ENCODE measurements around the gene PPP6C. TPM values are rescaled to one million over a fixed set of nuclear protein-coding genes. Genes with fewer than 3 reads are reported as not detected.
"Not testable (repeated sequence)": the region's sequence is repeated elsewhere in the genome, so short reads cannot be mapped to it uniquely, and the experiment has no call there.

The PPP6C gene
- total RNA-seq, 1 experiment from 2014 or later, result 22.7 TPM

- Mint-ChIP-seq H3K9me3 (ENCODE audit: low read depth, unreplicated experiment) (peaks cover 3% of the 10 kb centered on the region), H3K27ac (ENCODE audit: unreplicated experiment) (no peak overlapping the region), H3K4me3 (ENCODE audit: low read depth, unreplicated experiment) (no peak overlapping the region), H3K27me3 (ENCODE audit: unreplicated experiment) (no peaks in the 10 kb centered on the region), H3K4me1 (ENCODE audit: low read depth, unreplicated experiment) (peaks cover 14% of the 10 kb centered on the region), H3K36me3 (ENCODE audit: insufficient read depth, unreplicated experiment) (peaks cover 9% of the 10 kb centered on the region)
- intact Hi-C loops (cut with micrococcal nuclease; ENCODE audit: unreplicated experiment), result no loop called here
- no TSS peak for BruUV-seq (replicated peaks)
- DNase-seq, result no peak
- CTCF ChIA-PET, result no interaction called here
- TF ChIP-seq, protein P1, sequence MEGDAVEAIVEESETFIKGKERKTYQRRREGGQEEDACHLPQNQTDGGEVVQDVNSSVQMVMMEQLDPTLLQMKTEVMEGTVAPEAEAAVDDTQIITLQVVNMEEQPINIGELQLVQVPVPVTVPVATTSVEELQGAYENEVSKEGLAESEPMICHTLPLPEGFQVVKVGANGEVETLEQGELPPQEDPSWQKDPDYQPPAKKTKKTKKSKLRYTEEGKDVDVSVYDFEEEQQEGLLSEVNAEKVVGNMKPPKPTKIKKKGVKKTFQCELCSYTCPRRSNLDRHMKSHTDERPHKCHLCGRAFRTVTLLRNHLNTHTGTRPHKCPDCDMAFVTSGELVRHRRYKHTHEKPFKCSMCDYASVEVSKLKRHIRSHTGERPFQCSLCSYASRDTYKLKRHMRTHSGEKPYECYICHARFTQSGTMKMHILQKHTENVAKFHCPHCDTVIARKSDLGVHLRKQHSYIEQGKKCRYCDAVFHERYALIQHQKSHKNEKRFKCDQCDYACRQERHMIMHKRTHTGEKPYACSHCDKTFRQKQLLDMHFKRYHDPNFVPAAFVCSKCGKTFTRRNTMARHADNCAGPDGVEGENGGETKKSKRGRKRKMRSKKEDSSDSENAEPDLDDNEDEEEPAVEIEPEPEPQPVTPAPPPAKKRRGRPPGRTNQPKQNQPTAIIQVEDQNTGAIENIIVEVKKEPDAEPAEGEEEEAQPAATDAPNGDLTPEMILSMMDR (IDR thresholded peaks at IDR 0.05; ENCODE audit: unreplicated experiment), result no peak
Observed at GRCh38 chr9:125183561-125183960, 6.0 kb downstream of the PPP6C start.

DNA sequence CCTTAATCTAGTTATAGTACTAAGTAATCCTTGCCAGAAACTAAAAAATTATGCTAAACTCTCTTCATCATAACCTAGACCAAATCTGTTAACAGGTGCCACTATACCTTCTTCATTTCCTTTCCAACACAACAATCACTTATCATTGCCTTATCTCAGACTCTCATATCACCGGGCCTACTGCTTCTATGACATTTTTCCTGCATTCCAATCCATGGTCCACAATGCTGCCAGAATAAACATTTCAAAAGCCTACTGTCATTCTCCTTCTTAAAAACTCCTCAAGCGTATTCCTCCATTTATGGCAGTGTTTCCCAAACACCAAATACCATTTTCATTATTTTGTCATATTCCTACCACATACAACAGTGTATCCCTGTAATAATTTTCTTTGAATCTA, 6.5 kb downstream of the PPP6C start:
- intact Hi-C loops (cut with micrococcal nuclease; ENCODE audit: unreplicated experiment), result no loop called here
- no peak overlapping the region for H3K4me3 Mint-ChIP-seq (ENCODE audit: low read depth, unreplicated experiment)

DNA sequence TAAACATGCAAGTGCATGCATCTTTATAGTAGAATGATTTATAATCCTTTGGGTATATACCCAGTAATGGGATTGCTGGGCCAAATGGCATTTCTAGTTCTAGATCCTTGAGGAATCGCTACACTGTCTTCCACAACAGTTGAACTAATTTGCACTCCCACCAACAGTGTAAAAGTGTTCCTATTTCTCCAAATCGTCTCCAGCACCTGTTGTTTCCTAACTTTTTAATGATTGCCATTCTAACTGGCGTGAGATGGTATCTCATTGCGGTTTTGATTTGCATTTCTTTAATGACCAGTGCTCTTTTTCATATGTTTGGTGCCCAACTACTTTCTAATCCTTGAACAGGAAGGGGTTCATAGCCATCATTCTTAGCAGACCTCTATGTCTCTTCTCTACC, 7.8 kb downstream of the PPP6C start:
- peaks cover 14% of the 10 kb centered on the region for H3K4me1 Mint-ChIP-seq (ENCODE audit: low read depth, unreplicated experiment)
- H3K36me3 Mint-ChIP-seq (ENCODE audit: insufficient read depth, unreplicated experiment); DNase-seq; H3K27ac Mint-ChIP-seq (ENCODE audit: unreplicated experiment); H3K9me3 Mint-ChIP-seq (ENCODE audit: low read depth, unreplicated experiment); CTCF ChIA-PET; BruUV-seq (replicated peaks); H3K27me3 Mint-ChIP-seq (ENCODE audit: unreplicated experiment); H3K4me3 Mint-ChIP-seq (ENCODE audit: low read depth, unreplicated experiment); intact Hi-C loops (cut with micrococcal nuclease; ENCODE audit: unreplicated experiment): not testable (repeated sequence)

More for the DNA sequence above, 6.5 kb downstream of the PPP6C start:
- BruUV-seq (replicated peaks), result no TSS peak
- Mint-ChIP-seq H3K27me3 (ENCODE audit: unreplicated experiment) (no peaks in the 10 kb centered on the region), H3K4me1 (ENCODE audit: low read depth, unreplicated experiment) (peaks cover 14% of the 10 kb centered on the region), H3K9me3 (ENCODE audit: low read depth, unreplicated experiment) (peaks cover 3% of the 10 kb centered on the region), H3K36me3 (ENCODE audit: insufficient read depth, unreplicated experiment) (peaks cover 8% of the 10 kb centered on the region), H3K27ac (ENCODE audit: unreplicated experiment) (no peak overlapping the region)
- TF ChIP-seq, protein P1 (IDR thresholded peaks at IDR 0.05; ENCODE audit: unreplicated experiment), result no peak
- DNase-seq, result no peak
- CTCF ChIA-PET, result interaction anchor here (0.6 kb wide), 1 partner anchor 176 kb away, joined by 4 read pairs; no protein-coding TSS in a partner anchor

DNA sequence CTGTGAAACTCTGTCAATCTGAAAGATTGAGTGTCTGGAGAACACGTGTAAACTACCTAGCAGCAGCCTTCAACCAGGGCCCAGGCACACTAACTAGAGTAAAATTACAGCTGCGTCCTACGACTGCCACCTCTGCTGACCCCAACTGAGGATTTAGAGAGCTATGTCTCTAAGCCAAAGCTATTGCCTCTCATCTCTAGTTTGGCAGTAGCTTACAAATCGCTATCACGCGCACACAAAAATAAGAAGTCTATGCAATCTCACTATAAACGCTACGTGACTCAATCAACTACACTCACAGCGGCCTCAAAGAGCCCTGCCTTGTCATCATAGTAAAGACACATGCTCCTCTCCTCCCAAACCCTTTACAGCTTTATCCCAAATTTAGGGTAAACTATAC, 8.7 kb downstream of the PPP6C start:
- no TSS peak for BruUV-seq (replicated peaks)
- TF ChIP-seq, protein P1 (IDR thresholded peaks at IDR 0.05; ENCODE audit: unreplicated experiment), result no peak
- Mint-ChIP-seq H3K27me3 (ENCODE audit: unreplicated experiment) (no peaks in the 10 kb centered on the region), H3K27ac (ENCODE audit: unreplicated experiment) (no peak overlapping the region), H3K36me3 (ENCODE audit: insufficient read depth, unreplicated experiment) (no peaks in the 10 kb centered on the region), H3K9me3 (ENCODE audit: low read depth, unreplicated experiment) (peaks cover 3% of the 10 kb centered on the region), H3K4me1 (ENCODE audit: low read depth, unreplicated experiment) (peaks cover 14% of the 10 kb centered on the region), H3K4me3 (ENCODE audit: low read depth, unreplicated experiment) (no peak overlapping the region)
- CTCF ChIA-PET, result no interaction called here
- intact Hi-C loops (cut with micrococcal nuclease; ENCODE audit: unreplicated experiment), result no loop called here
- no peak for DNase-seq

DNA sequence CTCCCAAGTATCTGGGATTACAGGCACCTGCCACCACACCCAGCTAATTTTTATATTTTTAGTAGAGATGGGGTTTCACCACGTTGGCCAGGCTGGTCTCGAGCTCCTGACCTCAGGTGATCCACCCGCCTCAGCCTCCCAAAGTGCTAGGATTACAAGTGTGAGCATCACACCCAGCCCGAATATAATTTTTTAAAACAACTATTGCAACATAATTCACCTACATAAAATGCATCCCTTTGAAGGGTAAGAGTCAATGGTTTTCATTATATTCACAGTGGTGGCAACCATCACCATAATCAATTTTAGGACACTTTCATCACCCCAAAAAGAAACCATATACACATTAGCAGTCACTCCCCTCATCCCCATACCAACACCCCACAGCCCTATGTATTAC, 9.8 kb downstream of the PPP6C start:
- intact Hi-C loops (cut with micrococcal nuclease; ENCODE audit: unreplicated experiment); H3K27ac Mint-ChIP-seq (ENCODE audit: unreplicated experiment); CTCF ChIA-PET; H3K27me3 Mint-ChIP-seq (ENCODE audit: unreplicated experiment); H3K9me3 Mint-ChIP-seq (ENCODE audit: low read depth, unreplicated experiment); H3K4me3 Mint-ChIP-seq (ENCODE audit: low read depth, unreplicated experiment); DNase-seq; H3K36me3 Mint-ChIP-seq (ENCODE audit: insufficient read depth, unreplicated experiment); BruUV-seq (replicated peaks): not testable (repeated sequence)
- H3K4me1 Mint-ChIP-seq (ENCODE audit: low read depth, unreplicated experiment), result peaks cover 14% of the 10 kb centered on the region

Data from Calu3 (cell line).